Neural cell (in vitro differentiated cells): Measurements from ENCODE around the gene FFAR3. TPM values are rescaled to one million over a fixed set of nuclear protein-coding genes. Genes with fewer than 3 reads are reported as not detected.

ENCODE experiments used
- H2AFZ ChIP-seq: fragments of 200-600, 300-800 bp; sonication (generic), shearing (Covaris generic); 2 replicates; pipeline ENCODE4 v1.6.0; 2014; ENCODE audit warnings: low read depth, mild to moderate bottlenecking, antibody characterized with exemption, low read length, moderate library complexity
- H3F3A ChIP-seq: fragments of 200-600 bp; shearing (Covaris generic); 2 replicates; pipeline ENCODE4 v1.6.1; 2016; ENCODE audit warnings: mild to moderate bottlenecking, moderate library complexity, mixed read lengths, antibody characterized with exemption, low read length; ENCODE audit not compliant: insufficient read depth, poor library complexity, severe bottlenecking
- H3K27ac ChIP-seq: fragments of 200-600, 300-800 bp; sonication (generic), shearing (Covaris generic); 2 replicates; pipeline ENCODE4 v1.5.1; 2014; ENCODE audit warnings: mild to moderate bottlenecking, low read length, moderate library complexity
- H3K27me3 ChIP-seq: fragments of 300-800, 200-600 bp; sonication (generic), shearing (Covaris generic); 2 replicates; pipeline ENCODE4 v1.6.0; 2014; ENCODE audit warnings: mild to moderate bottlenecking, low read depth, low read length, moderate library complexity; ENCODE audit not compliant: insufficient read depth
- H3K36me3 ChIP-seq: fragments of 300-800, 200-600 bp; sonication (generic), shearing (Covaris generic); 2 replicates; pipeline ENCODE4 v1.5.1; 2014; ENCODE audit warnings: mild to moderate bottlenecking, antibody characterized with exemption, low read length, moderate library complexity; ENCODE audit not compliant: insufficient read depth
- H3K4me2 ChIP-seq: fragments of 300-800, 200-600 bp; sonication (generic), shearing (Covaris generic); 2 replicates; pipeline ENCODE4 v1.6.0; 2014; ENCODE audit warnings: mild to moderate bottlenecking, low read length
- H3K4me3 ChIP-seq: fragments of 300-800, 200-600 bp; sonication (generic), shearing (Covaris generic); 2 replicates; pipeline ENCODE4 v1.5.1; 2014; ENCODE audit warnings: mild to moderate bottlenecking, low read length, moderate library complexity
- H3K79me2 ChIP-seq: fragments of 200-600 bp; shearing (Covaris generic); replicated peaks from 2 replicates; pipeline ENCODE4 v1.6.0; 2014; ENCODE audit warnings: mild to moderate bottlenecking, low read length, moderate library complexity; ENCODE audit not compliant: insufficient read depth
- H3K9ac ChIP-seq: fragments of 300-800, 200-600 bp; sonication (generic), shearing (Covaris generic); 2 replicates; pipeline ENCODE4 v1.6.1; 2016; ENCODE audit warnings: mild to moderate bottlenecking, low read length, mixed read lengths
- H3K9me2 ChIP-seq: fragments of 200-600 bp; shearing (Covaris generic); 2 replicates; pipeline ENCODE4 v1.6.1; 2016; ENCODE audit warnings: mild to moderate bottlenecking, low read length, mixed read lengths; ENCODE audit not compliant: insufficient read depth
- H3K9me3 ChIP-seq: fragments of 200-600, 300-800 bp; sonication (generic), shearing (Covaris generic); 2 replicates; pipeline ENCODE4 v1.6.1; 2016; ENCODE audit warnings: mild to moderate bottlenecking, mixed run types, low read length, moderate library complexity, mixed read lengths
- H4K20me1 ChIP-seq: fragments of 200-600 bp; shearing (Covaris generic); 2 replicates; pipeline ENCODE4 v1.6.1; 2016; ENCODE audit warnings: mild to moderate bottlenecking, mixed run types; ENCODE audit not compliant: insufficient read depth
- EP300 ChIP-seq: fragments of 450-650 bp; conservative IDR thresholded peaks from 2 replicates; pipeline ENCODE4 v1.6.1; 2014; ENCODE audit warnings: antibody characterized with exemption, mild to moderate bottlenecking, moderate library complexity; ENCODE audit not compliant: poor library complexity, severe bottlenecking
- EZH2 ChIP-seq: fragments of 200-600, 300-800 bp; shearing (Covaris generic), sonication (generic); IDR thresholded peaks from 2 replicates; pipeline ENCODE4 v1.6.1; 2014; ENCODE audit warnings: antibody characterized with exemption, low read length, borderline replicate concordance, mild to moderate bottlenecking; ENCODE audit not compliant: insufficient read depth, poor library complexity, severe bottlenecking
- MXI1 ChIP-seq: fragments of 450-650 bp; conservative IDR thresholded peaks from 2 replicates; pipeline ENCODE4 v1.6.1; 2014; ENCODE audit warnings: antibody characterized with exemption, mild to moderate bottlenecking; ENCODE audit not compliant: poor library complexity, severe bottlenecking
- POLR2AphosphoS5 ChIP-seq: IDR thresholded peaks from 2 replicates; pipeline ENCODE4 v1.6.1; 2012
- RAD21 ChIP-seq: fragments of 450-650 bp; conservative IDR thresholded peaks from 2 replicates; pipeline ENCODE4 v1.6.1; 2014; ENCODE audit warnings: antibody characterized with exemption, mild to moderate bottlenecking, moderate library complexity
- SMC3 ChIP-seq: fragments of 450-650 bp; conservative IDR thresholded peaks from 2 replicates; pipeline ENCODE4 v1.6.1; 2014; ENCODE audit warnings: antibody characterized with exemption, mild to moderate bottlenecking, moderate library complexity; ENCODE audit not compliant: poor library complexity
- polyA plus RNA-seq: library from polyadenylated mRNA; depleted of rRNA; stranded (reverse); fragments of >200 nt; gene quantifications from 2 replicates; pipeline ENCODE4 v1.2.3, GENCODE V29; 2014
- TF ChIP-seq, protein P1 (sequence below): fragments of 450-650 bp; IDR thresholded peaks from 2 replicates; pipeline ENCODE4 v1.5.1; 2014; ENCODE audit warnings: antibody characterized with exemption, mild to moderate bottlenecking, moderate library complexity; ENCODE audit not compliant: poor library complexity, severe bottlenecking
- TF ChIP-seq, protein P2 (sequence below): IDR thresholded peaks from 2 replicates; pipeline ENCODE4 v1.6.1; 2012; ENCODE audit warnings: borderline replicate concordance

FFAR3 gene
- polyA plus RNA-seq, 1 donor from 2014 or later: not detected

DNA sequence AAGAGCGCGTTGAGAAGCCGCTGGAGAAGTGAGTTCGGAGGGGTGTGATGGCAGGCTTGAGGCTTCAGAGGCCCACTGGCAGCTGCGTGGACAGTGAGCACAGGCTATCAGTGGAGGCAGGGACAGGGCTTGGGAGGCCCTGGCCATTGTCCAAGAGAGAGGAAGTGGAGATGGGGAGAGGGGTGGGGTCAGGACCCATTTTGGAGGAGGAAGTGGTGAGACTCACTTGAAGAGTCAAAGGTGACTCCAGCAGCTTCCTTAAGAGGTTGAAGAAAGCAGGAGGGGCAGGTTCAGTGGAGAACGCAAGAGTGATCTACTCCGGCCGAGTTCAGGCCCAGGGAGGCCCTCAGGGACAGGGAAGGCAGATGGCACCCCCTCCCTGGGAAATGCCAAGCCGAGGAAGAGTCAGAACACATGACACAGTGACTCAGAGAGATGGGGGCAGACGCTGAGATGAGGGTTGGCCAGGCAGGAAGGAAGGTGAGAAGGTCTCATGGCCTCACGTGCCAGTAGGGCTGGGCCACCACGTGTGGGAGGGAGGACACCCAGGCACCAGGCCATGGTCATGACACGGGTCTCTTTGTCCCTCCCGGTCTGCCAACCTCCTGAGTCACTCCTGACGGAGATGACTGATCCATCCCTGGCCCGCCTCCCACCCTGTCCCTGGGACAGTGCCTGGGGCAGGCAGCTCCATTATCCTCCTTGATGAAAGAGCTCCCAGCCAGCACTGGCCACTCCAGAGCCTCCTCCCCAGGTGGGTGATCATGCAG, 39.4 kb upstream of the FFAR3 start:
- no peak overlapping the region for H2AFZ ChIP-seq
- no peak overlapping the region for H3K4me3 ChIP-seq
- no peaks in the 10 kb centered on the region for H4K20me1 ChIP-seq
- H3K27me3 ChIP-seq: no peaks in the 10 kb centered on the region
- no peak overlapping the region for H3K9ac ChIP-seq
- no peaks in the 10 kb centered on the region for H3K36me3 ChIP-seq
- no peaks in the 10 kb centered on the region for H3K79me2 ChIP-seq
- H3K9me3 ChIP-seq: no peaks in the 10 kb centered on the region
- no peak overlapping the region for H3K27ac ChIP-seq
- TF ChIP-seq RAD21 (no peak), EZH2 (no peak), MXI1 (no peak), SMC3 (no peak)
- TF ChIP-seq, protein P1, sequence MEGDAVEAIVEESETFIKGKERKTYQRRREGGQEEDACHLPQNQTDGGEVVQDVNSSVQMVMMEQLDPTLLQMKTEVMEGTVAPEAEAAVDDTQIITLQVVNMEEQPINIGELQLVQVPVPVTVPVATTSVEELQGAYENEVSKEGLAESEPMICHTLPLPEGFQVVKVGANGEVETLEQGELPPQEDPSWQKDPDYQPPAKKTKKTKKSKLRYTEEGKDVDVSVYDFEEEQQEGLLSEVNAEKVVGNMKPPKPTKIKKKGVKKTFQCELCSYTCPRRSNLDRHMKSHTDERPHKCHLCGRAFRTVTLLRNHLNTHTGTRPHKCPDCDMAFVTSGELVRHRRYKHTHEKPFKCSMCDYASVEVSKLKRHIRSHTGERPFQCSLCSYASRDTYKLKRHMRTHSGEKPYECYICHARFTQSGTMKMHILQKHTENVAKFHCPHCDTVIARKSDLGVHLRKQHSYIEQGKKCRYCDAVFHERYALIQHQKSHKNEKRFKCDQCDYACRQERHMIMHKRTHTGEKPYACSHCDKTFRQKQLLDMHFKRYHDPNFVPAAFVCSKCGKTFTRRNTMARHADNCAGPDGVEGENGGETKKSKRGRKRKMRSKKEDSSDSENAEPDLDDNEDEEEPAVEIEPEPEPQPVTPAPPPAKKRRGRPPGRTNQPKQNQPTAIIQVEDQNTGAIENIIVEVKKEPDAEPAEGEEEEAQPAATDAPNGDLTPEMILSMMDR: no peak
- TF ChIP-seq, protein P2, sequence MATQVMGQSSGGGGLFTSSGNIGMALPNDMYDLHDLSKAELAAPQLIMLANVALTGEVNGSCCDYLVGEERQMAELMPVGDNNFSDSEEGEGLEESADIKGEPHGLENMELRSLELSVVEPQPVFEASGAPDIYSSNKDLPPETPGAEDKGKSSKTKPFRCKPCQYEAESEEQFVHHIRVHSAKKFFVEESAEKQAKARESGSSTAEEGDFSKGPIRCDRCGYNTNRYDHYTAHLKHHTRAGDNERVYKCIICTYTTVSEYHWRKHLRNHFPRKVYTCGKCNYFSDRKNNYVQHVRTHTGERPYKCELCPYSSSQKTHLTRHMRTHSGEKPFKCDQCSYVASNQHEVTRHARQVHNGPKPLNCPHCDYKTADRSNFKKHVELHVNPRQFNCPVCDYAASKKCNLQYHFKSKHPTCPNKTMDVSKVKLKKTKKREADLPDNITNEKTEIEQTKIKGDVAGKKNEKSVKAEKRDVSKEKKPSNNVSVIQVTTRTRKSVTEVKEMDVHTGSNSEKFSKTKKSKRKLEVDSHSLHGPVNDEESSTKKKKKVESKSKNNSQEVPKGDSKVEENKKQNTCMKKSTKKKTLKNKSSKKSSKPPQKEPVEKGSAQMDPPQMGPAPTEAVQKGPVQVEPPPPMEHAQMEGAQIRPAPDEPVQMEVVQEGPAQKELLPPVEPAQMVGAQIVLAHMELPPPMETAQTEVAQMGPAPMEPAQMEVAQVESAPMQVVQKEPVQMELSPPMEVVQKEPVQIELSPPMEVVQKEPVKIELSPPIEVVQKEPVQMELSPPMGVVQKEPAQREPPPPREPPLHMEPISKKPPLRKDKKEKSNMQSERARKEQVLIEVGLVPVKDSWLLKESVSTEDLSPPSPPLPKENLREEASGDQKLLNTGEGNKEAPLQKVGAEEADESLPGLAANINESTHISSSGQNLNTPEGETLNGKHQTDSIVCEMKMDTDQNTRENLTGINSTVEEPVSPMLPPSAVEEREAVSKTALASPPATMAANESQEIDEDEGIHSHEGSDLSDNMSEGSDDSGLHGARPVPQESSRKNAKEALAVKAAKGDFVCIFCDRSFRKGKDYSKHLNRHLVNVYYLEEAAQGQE: no peak
- H3F3A ChIP-seq: no peaks in the 10 kb centered on the region
- no peak overlapping the region for H3K4me2 ChIP-seq
- no peaks in the 10 kb centered on the region for H3K9me2 ChIP-seq

DNA sequence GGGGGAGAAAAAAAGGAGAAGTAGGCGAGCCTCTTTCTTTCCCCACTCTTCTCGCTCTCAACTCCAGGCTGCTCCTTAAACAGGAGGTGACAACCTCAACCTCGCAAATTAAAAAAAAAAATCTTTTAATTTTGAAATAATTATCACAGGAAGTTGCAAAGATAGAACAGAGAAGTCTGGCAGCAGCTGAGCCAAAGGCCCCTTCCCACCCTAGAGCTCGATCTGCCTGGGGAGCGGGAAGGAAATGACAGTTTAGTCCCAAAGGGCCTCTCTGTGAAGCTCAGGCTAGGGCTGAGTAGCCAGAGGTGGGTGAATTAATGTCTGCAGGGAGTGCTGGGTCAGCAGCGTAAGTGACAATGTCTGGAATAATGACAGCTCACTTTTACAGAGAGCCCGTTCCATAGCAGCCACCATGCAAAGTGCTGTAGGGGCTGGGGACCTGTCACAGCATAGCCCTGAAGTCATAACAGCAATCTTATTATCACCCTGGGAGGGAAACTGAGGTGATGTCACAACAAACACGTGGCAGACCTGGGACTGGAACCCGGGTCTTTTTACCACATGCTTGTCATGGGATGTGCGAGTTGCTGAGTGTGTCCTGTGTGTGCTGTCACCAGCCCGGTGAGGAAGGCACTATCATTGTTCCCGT, 38.1 kb upstream of the FFAR3 start:
- Histone ChIP-seq H3K79me2 (no peaks in the 10 kb centered on the region), H2AFZ (no peak overlapping the region), H4K20me1 (no peaks in the 10 kb centered on the region), H3F3A (no peaks in the 10 kb centered on the region), H3K9ac (no peak overlapping the region), H3K4me3 (no peak overlapping the region), H3K9me2 (no peaks in the 10 kb centered on the region), H3K4me2 (no peak overlapping the region), H3K27ac (no peak overlapping the region), H3K27me3 (no peaks in the 10 kb centered on the region), H3K36me3 (no peaks in the 10 kb centered on the region), H3K9me3 (no peaks in the 10 kb centered on the region)
- TF ChIP-seq, protein P2: no peak
- TF ChIP-seq POLR2AphosphoS5: peak; percentile 99
- TF ChIP-seq SMC3: no peak
- TF ChIP-seq EP300: peak; percentile 88
- TF ChIP-seq MXI1: peak; percentile 21
- TF ChIP-seq EZH2: no peak
- no peak for TF ChIP-seq RAD21
